Stimulated activated CD4-positive, alpha-beta T cell treated with anti-CD3 and anti-CD28 coated beads, Interleukin-12 subunit alpha, Interleukin-12 subunit beta, amount 100 ng/mL, for 48 hours (primary cell): ENCODE measurements around the gene NEK3.
"Not testable (repeated sequence)": the region's sequence is repeated elsewhere in the genome, so short reads cannot be mapped to it uniquely, and the experiment has no call there.

Experiments used
- DNase-seq, 3 donors: peaks; one replicate each; pipeline ENCODE4 v3.0.0-alpha.2; 2020; ENCODE audit warnings: low read depth in 2 of 3, low spot score in 1 of 3

Gene NEK3, protein sequence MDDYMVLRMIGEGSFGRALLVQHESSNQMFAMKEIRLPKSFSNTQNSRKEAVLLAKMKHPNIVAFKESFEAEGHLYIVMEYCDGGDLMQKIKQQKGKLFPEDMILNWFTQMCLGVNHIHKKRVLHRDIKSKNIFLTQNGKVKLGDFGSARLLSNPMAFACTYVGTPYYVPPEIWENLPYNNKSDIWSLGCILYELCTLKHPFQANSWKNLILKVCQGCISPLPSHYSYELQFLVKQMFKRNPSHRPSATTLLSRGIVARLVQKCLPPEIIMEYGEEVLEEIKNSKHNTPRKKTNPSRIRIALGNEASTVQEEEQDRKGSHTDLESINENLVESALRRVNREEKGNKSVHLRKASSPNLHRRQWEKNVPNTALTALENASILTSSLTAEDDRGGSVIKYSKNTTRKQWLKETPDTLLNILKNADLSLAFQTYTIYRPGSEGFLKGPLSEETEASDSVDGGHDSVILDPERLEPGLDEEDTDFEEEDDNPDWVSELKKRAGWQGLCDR

DNA sequence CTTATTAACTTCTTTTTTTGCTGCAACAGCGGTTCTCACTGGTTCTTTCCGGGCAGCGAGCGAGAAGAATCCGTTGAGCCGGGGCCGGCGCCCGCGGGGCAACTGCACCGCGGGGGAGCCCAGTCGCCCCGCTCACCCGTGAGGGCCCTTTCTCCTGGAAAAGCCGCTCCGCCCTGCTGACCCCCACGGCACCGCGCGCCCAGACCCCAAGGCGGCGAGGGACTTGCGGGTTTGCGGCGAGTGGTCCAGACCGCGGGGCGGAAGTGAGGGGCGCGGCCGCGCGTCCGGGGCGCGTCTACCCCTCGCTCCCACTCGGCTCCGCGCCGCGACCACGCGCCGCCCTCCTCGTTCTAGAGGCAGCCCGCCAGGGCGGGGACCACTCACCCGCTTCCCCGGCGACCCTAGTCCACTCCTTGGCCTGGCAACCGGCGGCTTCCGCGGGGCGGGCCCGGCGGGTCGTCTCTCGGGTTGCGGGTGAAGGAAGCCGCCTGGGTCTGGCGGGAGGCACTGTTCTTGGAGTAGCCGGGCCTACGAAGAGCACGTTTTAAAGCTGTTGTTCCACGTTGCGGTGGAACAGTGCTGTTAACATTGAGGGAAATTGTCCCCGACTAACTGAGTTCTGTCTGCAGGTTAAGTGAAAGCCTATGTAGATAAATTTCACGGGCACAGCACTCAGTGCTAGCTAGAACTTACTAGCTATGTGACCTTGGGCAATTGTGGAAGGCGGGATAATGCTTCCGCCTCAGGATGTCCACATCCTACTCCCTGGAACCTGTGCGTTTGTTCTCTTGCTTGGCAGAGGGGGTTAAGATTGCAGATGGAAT lies at the start of gene NEK3:
TSS of gene NEK3 (minus strand) at position 439 of the 824 bp plus-strand sequence. CDS start 3,406 bp downstream, outside the sequence.
- DNase-seq: peak; percentile 18 to 25 (median 25)

- not testable (repeated sequence) for DNase-seq
Observed at GRCh38 chr13:52208384-52208783, 49.0 kb upstream of the NEK3 start.

- DNase-seq: not testable (repeated sequence)
Observed at GRCh38 chr13:52207896-52208295, 48.5 kb upstream of the NEK3 start.

DNA sequence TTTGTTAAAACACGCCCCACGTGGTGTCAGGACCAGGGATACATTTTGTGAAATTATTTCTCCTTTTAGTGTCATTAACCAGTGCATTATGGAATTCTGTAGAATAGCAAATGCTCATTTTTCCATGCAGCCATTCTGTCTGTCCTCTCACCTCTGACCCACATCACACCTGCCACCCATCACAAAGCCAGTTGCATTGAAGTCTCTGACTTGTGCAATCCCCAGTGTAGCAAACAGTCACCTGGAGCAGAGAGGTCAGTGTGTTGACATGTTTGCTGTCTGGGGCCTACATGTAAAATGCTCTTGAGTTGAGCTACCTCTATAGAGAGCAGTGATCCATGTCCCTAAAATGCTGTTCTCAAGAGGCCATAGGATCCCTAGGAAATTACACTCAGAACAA lies 47.9 kb upstream of the NEK3 start:
- DNase-seq: not testable (repeated sequence)

GRCh38 chr13:52204546-52204945 lies 45.1 kb upstream of the NEK3 start:
- DNase-seq: not testable (repeated sequence)

- not testable (repeated sequence) for DNase-seq
Observed at GRCh38 chr13:52203864-52204263, 44.5 kb upstream of the NEK3 start.

DNA sequence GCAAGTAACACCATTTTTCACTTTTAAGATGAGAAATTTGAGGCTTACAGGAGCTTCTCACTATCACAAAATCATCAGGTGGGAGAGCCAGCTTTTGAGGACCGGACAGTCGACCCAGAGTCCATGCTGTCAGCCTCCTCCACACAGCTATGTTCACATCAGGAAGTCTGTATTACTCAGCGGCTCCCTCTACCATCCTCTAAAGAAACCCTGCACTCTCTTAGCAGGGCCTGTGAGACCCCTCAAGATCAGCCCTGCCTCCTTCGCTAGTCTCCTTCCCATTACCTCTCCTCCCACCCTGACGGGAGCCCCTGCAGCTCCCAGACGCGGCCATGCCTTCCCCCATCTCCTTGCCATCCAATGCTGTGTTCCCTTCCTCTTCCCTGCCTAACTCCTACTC lies 43.1 kb upstream of the NEK3 start:
- DNase-seq: not testable (repeated sequence)

DNA sequence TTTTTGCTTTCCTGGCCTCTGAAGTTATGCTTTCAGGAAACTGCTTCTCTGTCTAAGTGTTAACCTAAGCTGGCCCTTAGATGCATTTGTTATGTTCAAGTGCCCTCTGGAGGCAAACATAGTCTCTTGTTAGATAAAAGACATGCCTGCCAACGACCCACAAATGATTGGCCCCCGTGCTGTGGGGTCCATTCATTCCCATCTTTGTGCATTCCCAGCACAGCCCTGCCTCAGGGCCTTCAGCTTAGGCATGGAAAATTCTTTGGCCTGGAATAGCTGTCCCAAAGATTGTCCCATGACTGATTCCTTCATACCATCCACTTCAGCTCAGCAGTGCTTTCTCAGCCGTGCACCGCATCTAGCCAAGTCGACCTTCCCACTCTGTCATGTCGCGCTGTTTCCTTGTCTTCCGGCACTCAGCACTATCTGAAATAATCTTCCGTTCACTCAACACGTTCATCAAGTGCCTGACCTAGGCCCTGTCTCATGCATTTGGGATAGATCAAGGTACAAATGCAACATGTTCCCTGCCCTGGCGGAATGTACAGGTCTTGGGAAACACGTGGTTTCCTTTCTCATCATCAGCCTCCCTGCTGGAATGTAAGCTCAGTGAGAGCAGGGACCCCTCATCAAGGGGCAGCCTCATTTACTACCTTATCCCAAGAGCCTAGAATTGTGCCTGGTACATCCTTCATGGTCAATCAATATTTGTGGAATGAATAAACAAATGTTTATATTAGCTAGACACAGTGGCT lies 42.2 kb upstream of the NEK3 start:
- not testable (repeated sequence) for DNase-seq

DNA sequence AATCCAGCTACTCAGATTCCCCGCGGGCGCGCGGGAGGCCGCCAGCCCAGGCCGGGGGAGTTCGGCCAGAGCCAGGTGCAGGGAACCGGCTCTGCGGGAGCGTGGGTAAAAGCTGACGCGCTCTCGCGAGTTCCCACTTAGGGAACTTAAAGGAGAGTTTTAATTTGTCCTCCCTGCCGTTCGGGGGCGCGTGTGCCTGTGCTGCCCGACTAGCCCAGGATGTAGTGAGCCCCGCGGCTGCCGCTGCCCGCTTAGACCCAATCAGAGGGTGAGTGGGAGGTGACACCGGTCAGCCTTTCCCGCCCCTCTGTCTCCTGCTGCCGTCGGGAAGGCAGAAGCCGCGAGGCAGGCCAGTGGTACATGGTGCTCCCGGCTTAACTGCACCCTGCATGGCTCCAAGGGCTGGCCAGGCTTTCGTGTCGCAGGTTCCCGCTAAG lies 36.0 kb upstream of the NEK3 start:
- DNase-seq: peak; percentile 40 to 52 (median 50)

GRCh38 chr13:52194184-52194868 lies 34.9 kb upstream of the NEK3 start:
- peak; percentile 80 to 95 (median 83) for DNase-seq

- not testable (repeated sequence) for DNase-seq
Observed at GRCh38 chr13:52193587-52194183, 34.3 kb upstream of the NEK3 start.

DNA sequence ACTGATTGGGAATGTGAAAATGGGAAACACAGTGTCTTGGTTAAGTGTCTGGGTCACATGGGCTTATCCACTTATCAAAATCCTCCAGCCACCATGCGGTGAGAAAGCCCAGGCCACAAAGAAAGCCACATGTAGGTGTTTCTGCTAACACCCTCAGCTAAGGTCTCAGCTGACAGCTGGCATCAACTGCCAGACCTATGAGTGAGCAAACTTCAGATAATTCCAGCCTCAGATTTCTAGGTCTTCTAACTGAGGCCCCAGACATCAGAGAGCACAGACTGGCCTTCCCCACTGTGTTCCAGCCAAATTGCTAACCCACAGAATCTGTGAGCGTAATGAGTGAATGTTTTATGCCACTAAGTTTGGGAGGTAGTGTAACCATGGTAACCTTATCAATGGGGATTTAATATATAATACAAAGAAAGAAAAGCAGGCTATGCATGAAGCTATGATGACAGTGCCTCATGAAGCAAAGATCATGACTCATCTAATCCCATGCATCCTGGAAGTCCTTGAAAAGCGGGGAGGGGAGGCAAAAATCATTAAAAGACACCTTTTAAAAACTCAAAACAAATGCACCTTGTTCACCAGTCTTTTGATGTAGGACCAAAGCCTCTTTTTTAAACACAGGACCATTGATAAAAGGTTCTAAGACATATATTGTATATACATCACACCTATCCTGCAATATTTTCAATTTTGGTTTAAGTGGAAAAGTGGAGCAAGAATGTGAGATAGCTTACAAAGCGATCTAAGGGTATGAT lies 28.2 kb upstream of the NEK3 start:
- not testable (repeated sequence) for DNase-seq

DNA sequence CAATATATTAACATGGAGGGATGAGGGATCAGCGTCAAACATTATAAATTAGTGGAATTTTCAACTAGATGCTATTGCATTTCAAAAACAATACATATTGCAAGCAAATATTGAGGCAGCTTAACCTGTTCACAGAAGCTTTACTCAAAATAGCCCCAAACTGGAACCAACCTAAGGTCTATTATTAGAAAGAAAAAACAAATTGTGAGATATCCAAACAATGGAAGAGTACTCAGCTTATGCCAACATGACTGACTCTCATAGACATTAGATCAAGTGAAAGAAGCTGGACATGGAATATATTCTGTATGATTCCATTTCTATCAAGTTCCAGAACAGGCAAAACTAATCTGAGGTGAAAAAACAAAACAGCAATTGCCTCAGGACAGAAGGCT lies 27.6 kb upstream of the NEK3 start:
- no peak for DNase-seq

GRCh38 chr13:52181316-52181954 lies 22.0 kb upstream of the NEK3 start:
- DNase-seq: not testable (repeated sequence)

DNA sequence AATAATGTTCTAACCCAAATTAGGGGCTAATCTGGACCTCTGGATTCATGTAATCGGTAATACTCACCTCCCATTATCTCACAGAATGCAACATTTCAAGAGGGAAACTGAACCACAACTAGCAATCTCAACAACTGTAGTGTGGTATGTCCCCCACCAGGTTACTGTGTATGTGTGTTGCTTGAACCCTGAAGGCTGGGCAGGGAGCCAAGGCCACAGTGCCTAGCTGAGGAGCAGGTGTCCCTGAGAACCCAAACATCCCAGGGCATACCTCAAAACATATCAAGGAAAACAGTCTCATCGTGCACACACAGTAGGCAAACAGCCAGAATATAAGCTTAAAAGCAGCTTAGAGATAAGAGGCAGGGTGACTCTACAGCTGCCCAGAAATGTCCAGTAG lies 20.5 kb upstream of the NEK3 start:
- no peak for DNase-seq

GRCh38 chr13:52177276-52177675 lies 17.9 kb upstream of the NEK3 start:
- DNase-seq: no peak

GRCh38 chr13:52173970-52174369 lies 14.6 kb upstream of the NEK3 start:
- not testable (repeated sequence) for DNase-seq

DNA sequence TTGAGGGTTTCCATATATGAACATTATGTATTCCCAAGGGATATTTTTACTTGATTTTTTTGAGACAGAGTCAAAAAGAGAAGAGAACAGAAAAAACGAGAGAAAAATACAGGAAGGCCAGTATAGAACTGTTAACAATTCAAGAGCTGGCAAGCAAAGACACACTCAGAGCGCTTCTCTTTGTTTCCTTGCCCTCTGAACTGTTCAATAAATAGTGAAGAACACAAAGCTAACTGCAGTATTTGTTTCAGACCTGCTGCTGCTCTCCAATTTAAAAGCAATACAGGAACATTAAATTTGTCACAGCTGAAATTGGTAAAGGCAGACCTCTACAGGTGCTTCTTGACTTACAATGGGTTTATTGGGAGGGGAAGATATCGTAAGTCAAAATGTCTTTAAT lies 14.0 kb upstream of the NEK3 start:
- no peak for DNase-seq

DNA sequence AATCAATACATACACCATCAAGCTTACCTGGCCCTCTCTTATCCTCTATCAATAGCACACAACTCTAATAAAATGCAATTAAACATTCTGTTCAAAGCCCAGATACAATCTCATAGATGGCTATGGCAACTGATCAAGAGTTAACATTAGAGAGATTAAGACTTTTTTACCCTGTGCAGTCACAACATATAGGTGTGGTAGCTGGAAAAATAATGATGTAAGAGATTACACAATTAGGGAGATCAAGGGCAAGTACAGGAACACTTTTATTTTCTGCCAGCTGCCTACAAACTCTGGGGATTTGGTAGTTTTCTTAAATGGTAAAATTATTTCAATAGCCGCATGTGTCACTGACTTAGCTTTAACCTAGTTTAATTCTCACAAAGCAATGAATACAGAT lies 12.3 kb upstream of the NEK3 start:
- not testable (repeated sequence) for DNase-seq
